ELF-1 (cell line): ENCODE results near the gene TMEM9B.
"Not testable (repeated sequence)": the region's sequence is repeated elsewhere in the genome, so short reads cannot be mapped to it uniquely, and the experiment has no call there.

Experiments
- DNase-seq: peaks from one replicate; pipeline ENCODE4 v3.0.0-alpha.2; 2016; ENCODE audit warnings: low read depth, low spot score

TMEM9B gene

GRCh38 chr11:8973121-8973520, 8.9 kb upstream of the TMEM9B start:
- no peak for DNase-seq

DNA sequence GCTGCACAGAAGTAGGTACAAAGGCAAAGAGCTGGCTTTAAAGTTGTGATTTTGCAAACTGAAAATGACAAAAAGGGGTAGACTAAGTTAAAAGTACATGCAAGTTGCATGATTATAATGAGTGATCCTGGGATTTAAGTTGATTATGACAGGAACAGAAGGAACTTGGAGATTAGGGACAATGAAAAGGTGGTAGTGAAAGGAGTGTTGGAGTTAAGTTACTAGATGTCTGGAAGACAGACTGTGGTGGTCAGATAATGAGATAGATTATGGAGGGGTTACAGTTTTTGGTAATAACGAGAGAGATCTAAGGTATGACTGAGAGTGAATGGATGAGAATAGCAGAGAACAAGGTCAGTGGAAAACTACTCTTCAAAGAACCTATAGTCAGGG, 7.7 kb upstream of the TMEM9B start:
- no peak for DNase-seq

DNA sequence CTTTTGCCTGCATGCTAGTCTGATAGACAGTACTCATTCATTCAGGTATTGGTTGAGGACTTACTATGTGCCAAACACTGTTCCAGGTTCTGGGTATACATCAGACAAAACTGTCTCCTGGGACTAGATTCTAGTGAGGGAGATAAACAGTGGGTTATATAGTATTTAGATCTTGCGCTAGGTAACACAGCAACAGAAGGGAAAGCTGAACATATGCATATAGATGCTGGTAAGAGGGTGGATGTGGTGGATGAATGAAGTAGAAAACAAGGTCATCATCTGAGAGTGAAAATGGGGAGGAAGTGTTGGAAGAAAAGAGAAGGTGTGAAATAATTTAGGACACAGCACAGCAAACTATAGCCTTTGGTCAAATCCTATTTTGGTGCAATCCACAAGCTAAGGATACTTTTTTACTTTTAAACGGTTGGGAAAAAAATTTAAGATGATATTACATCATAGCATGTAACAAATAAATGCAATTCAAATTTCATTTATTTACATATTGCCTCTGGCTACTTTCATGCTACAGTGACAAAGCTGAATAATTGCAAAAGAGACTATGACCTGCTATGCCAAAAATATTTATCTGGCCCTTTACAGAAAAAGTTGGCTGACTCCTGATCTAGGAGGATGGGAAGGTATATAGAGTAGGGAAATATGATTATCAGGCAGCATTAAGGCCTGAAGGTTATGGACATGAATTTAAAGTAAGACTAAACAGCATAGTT, 7.1 kb upstream of the TMEM9B start:
- no peak for DNase-seq

- no peak for DNase-seq
Observed at GRCh38 chr11:8967184-8967583, 2.9 kb upstream of the TMEM9B start.

- peak; percentile 90 for DNase-seq
Observed at GRCh38 chr11:8963569-8964323, 496 bp downstream of the TMEM9B start.

GRCh38 chr11:8962841-8963240, 1.4 kb downstream of the TMEM9B start:
- DNase-seq: no peak

DNA sequence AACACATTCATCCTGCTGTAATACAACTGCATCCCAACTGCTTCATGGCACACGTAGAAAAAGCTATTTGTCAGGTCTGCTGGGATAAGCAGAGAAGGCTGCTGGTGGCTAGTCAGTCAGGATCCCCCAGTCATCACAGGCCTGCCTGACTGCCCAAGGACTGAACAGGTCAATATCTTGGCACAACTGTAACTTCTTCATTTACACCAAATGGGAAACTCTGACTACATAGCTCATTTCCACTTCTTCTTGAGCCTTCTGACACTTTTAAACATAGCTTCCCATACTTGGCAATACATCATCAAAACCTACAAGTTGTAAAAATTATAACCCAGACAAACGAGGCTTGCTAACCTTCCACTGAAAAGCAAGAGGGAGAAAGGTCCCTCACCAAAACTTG, 2.8 kb downstream of the TMEM9B start:
- DNase-seq: no peak

- DNase-seq: peak; percentile 56
Observed at GRCh38 chr11:8959546-8960166, 4.6 kb downstream of the TMEM9B start.

GRCh38 chr11:8956860-8957259, 7.4 kb downstream of the TMEM9B start:
- DNase-seq: no peak

DNA sequence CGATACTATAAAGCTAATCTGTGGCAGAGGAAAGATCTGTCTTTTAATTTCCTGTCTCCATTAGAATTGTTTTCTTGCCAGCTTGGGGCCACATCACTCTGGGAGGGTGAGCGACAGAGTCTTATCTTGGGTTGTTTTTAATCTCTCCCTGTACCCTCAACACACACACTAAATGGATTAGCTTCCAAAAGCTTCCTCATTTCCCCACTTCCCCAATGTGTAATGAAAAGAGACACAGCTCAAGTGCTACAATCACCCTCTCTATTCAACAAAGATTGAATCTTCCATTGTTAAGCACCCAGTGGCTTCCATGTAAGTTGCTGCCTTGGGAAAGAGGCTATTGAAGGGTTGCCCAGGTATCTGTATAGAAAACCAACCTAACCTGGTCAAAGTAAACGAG, 15.4 kb downstream of the TMEM9B start:
- DNase-seq: no peak

GRCh38 chr11:8947230-8947943, 16.9 kb downstream of the TMEM9B start:
- DNase-seq: no peak

DNA sequence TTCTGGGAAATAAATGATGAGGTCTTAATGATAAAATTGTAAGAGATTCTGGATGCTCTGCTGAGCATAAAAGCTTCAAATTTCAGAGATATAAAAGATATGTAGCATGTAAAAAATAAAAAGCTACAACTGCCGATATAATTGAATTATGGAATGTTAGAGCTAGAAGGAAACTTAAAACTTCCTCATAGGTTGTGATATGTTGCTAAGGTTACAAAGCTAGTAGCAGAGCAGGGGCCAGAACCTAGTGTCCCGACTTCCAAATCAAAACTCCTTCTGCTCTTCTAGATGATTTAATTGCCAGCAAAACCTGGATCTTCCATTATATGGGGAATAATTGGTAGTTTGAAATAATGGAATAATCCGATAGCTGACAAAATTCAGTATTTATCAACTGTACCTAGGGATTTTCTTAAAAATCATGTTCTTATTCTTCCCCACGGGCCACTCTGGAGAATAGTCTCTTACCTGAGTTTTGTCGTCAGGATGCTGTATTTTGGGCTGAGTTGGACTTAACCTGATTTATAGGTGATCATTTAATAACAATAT, 21.6 kb downstream of the TMEM9B start, which contains the start of gene ASCL3:
TSS of gene ASCL3 (minus strand) at position 499 of the 549 bp plus-strand sequence. CDS start 4,855 bp downstream, outside the sequence.
- DNase-seq: no peak

DNA sequence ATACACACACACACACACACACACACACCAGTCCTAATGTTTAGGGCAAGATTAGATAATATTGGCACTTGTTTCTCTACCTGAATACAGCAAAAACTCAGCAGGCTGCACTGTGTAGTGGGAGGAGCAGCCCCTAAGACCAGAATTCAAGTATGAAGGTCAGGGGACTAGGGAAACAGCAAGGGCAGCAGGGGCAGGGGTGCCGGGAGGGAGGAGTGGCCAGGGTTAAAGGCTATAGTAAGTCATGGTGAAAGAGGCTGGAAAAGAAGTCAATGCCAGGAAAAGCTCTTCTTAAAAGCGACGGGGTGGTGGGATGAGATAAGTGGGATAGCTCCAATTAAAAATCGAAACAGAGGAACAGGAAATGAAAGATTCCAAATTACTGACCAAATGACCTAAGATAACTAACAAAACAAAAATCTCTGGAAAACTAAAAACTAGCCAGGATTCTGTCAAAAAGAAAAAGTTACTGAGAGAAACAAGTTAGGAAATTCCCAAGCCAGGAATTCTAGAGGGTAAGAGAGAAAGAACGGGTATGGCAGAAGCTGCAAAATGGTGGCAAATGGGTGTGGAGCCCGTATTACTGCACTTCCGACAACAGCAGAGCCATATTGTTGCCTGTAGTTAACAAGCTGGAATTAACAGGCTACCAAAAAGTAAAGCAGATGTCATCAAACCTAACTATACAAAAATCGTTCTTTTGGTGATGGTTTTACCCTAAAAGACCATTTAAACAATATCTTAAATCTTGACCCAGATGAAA, 22.7 kb downstream of the TMEM9B start:
- DNase-seq: no peak

DNA sequence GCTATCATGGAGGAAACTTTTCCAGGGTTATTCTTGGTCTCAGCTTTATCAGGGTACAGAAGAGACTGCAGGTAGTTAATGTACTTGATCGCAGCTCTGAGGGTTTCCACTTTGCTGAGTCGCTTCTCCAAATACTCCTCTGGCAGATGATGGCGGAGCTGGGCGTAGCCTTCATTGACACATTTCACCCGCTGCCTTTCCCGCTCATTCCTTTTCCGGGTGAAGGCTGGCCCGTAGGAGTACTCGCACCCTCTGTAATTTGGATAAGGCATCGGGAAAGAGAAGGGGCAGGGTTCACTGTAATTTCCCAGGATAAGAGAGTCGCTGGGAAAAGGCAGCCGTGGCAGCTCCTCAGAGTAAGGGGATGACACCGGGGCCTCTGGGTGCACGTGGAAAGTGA, 26.6 kb downstream of the TMEM9B start:
- DNase-seq: no peak

DNA sequence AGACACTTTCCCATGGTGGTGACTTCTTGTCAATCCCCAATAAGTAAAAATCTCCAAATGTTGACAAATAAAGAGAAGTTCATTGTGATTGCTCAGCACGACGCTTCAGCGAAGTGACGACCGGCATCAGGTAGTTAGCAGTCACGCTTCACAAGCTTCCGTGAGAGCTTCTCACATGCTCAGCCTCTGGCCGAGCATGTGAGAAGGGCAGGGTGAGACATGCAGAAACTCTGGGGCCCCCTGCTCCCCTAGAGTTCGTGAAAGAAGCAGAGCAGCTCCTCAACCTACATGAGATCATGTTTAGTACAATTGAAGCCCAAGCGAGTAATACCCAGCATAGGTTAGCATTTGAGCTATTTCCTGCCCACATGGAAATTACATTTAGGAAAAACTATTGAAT, 27.1 kb downstream of the TMEM9B start:
- DNase-seq: no peak

DNA sequence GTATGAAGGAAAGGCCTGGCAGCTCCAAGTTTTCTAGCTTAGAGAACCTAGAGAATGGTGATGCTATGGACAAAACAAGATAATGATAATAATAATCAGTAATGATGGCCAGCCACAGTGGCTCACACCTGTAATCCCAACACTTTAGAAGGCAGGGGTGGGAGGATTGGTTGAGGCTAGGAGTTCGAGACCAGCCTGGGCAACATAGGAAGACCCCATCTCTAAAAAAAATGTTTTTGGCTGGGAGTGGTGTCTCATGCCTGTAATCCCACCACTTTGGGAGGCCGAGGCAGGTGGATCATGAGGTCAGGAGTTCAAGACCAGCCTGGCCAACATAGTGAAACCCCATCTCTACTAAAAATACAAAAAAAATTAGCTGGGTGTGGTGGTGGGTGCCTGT, 28.5 kb downstream of the TMEM9B start:
- not testable (repeated sequence) for DNase-seq

DNA sequence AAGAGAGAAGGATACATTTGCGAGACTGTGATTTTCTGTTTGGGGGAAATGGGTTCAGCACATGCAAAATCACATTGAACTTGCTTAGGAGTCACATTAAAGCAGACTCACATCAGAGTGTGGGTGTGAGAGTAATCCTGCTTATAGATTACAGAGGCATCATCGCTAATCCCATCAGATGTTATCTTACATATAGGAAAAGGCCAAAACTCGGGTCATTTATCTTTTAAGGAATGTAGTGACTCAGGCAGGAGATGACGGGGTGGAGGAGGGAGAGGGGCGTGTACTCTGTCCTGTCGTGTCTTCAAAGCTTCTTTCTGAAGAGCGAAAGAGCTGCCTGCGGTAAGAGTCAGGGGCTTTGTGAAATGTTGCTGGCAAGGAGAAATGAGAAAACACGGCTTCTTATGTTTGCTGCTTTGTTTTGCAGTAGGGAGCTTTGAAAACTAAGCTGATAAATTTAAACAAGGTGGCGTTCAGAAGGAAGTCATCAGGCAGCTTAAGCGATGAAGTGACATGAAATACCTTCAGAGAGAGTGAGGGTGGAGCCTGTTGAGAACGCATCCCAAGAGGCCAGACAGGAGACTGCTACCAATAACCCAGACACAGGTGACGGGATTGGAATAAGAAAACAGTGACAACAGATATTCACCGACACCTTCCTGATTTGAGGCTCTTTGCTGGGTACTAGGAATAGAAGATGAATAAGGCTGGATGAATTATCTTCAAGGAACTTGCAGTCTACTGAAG, 29.3 kb downstream of the TMEM9B start:
- DNase-seq: peak; percentile 72

- no peak for DNase-seq
Observed at GRCh38 chr11:8933931-8934330, 30.3 kb downstream of the TMEM9B start.

DNA sequence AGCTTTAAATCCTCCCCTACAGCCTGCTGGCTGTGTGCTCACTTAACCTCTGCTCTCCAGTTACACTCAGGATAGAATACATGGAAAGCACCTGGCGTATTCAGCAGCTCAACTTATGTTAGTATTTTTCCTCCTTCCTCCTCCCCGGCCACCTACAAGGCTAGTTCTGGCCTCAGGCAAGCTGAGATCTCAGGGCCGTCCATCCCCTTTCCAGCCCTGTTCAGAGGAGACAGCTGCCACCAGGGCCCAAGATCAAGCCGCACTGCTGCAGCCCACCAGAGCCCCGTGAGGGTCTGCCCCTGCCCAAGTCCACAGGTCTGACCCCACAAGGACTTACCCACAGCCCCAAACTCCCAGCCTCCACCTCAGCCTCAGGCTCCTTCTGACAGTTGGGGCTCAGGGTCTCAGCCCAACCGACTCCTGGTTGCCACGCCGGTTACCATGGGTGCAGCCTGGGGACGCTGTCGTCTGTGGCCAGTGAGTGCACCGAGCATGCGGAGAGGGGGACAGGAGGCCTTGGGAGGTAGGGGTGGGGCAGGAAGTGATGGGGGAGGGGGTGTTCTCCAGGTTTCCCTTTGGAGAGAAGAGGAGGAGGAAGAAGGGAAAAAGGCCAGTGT, 31.6 kb downstream of the TMEM9B start, which contains the start of gene C11orf16:
TSS of gene C11orf16 (minus strand) at position 384 of the 617 bp plus-strand sequence. CDS start 639 bp downstream, outside the sequence.
- DNase-seq: peak; percentile 79
